Spleen (tissue), 7 donors: Measurements from ENCODE around the gene SPNS1.
A peak's percentile ranks its signal among the peaks of the same experiment; 100 is the strongest.

ENCODE experiments used
- CTCF ChIP-seq, 11 experiments: fragments of 200-600 bp in 7 of 11; fragments of 450-650 bp in 4 of 11; sonication (generic) in 4 of 11; IDR thresholded peaks in 8 of 11; conservative IDR thresholded peaks in 3 of 11; 1 replicate in 7 of 11; 2 replicates in 4 of 11; pipeline versions ENCODE4 v1.4.0 to v1.8.0; 2016 to 2021; ENCODE audit warnings: antibody characterized with exemption in 11 of 11, inconsistent platforms in 4 of 11, mild to moderate bottlenecking in 1 of 11
- POLR2A ChIP-seq, 3 donors: fragments of 450-650 bp; IDR thresholded peaks; one replicate each; pipeline ENCODE4 v1.5.1; 2017; ENCODE audit warnings: antibody characterized with exemption in 3 of 3, mild to moderate bottlenecking in 1 of 3
- POLR2AphosphoS5 ChIP-seq, 3 donors: sonication (generic); formaldehyde crosslinking; IDR thresholded peaks; one replicate each; pipeline ENCODE4 v1.5.1; 2017; ENCODE audit warnings: antibody characterized with exemption in 3 of 3
- donor health status: DM: no; HTN: no; CAD: no; lungs with moderate emphysema.
- donor health status: DM: no; HTN: no; CAD: no.
- donor health status: DM: no; HTN: no; CAD: no.

- no peak for TF ChIP-seq CTCF (IDR thresholded peaks at IDR 0.05 in 8 of 11, conservative IDR thresholded peaks at IDR 0.05 in 3 of 11)
- no peak for TF ChIP-seq POLR2A (IDR thresholded peaks at IDR 0.05)
- TF ChIP-seq POLR2AphosphoS5 (IDR thresholded peaks at IDR 0.05), result peak in 2 of 3 donors; percentile 80 to 83
Measured at GRCh38 chr16:28930652-28931051, 43.9 kb upstream of the SPNS1 start.
